Measurements from ENCODE around the gene LCE1F.

LCE1F gene, protein sequence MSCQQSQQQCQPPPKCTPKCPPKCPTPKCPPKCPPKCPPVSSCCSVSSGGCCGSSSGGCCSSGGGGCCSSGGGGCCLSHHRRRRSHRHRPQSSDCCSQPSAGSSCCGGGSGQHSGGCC

DNA sequence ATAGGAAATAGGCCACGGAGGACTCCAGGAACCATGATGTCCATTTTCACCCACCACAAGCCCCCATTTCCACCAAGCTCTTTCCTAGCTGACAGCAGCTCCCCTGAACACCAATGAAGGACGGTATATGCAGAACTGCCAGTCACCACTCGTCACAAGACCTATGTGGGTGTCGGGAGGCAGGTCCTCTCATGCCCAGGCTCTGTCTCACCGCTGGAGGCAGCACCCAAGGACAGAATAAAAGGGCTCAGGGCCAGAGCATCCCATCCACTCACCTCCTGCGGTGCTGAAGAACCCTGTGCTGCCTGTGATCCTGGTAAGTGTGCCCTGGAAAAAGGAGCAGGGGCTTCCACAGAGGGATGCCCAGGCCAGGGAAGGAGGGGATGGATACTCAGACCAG, at the start of gene LCE1F:
Gene LCE1F, plus strand, starts transcription at position 266 of the 400 bp plus-strand sequence. CDS start 1,232 bp downstream, outside the sequence.
- DNase-seq = no peak

DNA sequence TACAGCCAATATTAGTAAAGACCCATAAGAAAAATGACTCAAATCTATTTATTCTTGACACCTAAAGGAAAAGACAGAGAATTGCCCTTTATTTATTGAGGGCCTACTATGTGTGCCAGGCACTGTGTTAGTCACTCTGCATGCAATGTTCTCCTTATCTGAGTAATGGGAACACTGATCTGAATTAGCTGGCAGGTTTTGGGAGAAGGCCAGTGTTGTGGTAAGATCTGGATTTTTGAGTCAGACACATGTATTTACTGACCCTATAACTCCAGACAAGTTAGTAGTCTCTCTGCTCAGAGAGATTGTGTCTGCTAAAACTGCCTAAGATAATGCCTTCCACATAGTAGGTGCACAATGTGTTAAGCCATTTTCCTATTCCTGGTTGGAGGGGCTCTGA, 49.7 kb upstream of the LCE1F start:
- no peak for DNase-seq

DNA sequence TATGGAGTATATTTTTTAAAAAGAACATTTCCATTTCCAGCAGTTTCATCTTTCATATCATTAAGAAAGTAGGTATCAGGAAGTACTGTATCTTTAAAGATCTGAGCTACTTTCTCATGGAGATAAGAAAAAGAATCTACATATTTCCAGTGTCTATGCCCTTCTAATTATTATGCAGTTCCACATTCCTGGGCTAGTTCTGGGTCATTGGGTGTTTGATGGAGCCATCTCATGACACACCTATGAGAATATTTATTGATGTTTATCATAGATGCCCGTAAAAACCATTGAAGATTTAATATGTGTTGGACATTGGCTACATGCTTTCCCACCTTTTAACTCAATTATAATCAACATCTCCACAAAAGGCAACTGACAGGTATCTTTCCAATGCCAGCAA, 46.0 kb upstream of the LCE1F start:
- DNase-seq = no peak

DNA sequence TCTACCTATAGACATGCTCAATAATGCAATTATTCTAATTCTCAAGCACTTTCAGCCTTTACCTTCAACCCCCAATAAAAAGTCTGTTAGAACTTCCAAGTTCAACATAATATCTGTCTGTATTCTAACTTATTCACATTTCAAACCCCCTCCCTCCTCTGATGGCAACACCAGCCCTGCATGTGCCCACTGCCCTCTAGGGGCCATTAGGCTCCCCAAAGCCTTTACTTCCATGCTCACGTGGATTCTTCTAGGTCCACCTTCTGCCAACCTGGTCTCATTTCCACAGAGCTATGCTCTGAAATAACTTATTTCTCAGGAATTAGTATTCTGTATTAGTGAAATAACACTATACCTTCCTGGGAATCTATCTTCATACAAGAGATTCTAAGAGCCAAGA, 39.3 kb upstream of the LCE1F start:
- DNase-seq = no peak

DNA sequence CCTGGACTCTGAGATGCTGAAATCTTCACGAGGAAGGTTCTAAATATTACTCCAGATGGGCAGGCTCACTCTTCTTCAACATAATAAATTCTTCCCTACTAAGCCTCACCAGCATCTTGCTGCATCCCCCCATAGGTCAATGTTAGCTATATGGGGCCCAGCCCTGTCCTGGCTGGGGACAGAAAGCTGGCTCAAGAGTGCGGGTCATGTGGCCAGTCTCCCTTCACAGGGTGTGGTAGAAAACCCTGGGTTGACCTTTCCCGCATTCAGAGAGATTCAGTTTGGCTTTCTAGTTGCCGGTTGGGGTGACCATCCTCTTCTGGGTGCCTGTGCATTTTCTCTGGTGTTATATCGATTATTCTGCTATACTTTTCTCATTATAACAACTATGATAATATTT, 36.9 kb upstream of the LCE1F start:
- DNase-seq = no peak

DNA sequence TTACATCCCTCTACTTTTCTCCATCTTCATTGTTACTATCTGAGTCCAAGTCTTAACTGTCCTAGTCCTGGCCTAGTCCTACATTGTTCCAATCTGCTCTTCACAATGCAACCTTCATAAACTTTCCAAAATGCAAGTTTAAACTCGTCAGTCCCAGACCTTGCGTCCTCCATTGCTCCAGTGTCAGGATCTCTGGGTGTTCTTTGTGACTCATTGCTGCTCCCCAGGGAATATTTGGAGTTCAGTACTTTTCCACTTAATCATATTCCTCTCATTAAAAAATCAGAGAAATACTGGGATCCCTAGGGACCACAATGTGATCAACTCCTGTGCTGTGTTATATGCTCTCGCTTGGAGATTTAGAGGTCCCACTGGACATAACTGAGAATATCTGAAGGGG, 35.1 kb upstream of the LCE1F start:
- DNase-seq = no peak

DNA sequence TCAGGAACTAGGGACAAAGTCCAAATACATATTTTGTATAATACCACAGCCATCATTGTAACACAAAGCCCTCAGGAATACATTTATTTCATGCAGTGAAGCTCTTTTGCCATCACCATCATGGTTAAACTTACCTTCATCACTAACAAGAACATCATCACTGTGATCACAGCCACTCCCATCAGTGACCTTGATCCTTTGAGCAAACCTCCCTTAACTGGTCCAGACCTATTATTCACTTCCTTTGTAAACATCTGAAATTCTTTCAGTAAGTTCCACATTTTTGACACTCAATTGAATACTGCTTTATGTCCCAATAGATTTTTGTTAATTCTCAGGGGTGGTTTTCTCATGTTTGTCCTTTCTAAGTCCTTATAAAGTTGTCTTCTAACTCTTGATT, 33.3 kb upstream of the LCE1F start:
- DNase-seq = no peak

DNA sequence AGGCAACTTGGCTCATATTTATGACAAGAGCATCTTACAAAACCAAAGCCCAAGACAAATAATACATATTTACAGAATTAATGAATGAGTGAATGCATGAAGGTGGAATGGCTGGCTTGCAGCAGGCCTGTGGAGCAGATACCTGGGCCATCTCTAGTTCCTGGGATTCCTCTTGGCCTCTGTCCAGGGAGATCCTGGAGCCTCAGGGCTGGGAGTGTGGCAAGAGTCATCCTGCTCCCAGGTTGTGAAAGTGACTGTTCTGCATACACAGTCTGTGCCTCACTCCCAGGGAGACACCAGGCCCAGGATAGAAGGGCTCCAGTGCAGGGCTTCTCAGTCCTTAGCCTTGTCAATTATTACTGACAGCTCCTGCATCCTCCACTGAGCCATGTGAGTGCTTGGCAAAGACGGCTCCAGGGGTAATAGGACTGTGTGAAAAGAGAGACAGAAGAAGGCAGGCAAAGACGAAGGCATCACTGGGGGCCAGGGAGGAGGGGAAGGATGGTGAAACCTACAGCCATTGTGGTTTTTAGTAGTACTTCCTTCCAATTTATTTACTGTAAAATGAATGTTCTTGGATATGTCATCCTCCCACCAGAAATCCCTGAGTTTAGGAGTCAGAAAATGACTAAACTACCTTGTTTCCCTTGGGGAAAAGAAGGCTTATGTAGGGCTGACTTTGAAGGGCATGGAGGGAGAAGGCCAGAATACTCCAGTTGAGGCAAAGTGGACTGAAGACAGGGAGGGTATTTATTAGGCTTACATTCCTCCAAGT, 31.4 kb upstream of the LCE1F start:
- no peak for DNase-seq

DNA sequence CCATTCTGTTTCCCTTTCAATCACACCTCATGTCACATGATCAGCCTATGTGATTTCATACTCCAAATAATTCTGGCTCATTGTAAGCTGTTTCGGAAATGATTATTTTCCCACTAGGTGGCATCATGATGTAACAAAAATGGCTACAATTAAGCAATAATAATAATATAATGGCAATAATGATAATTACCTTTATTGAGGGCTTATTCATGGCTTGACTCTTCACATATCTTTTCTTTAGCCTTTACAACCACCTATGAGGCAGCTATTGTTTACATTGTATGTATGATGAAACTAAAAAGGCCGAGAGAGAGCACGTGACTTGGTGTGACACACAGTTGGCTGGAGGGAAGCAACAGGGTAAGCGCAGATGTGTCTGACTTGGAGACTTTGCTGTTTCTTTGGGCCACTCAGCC, 29.6 kb upstream of the LCE1F start:
- no peak for DNase-seq

DNA sequence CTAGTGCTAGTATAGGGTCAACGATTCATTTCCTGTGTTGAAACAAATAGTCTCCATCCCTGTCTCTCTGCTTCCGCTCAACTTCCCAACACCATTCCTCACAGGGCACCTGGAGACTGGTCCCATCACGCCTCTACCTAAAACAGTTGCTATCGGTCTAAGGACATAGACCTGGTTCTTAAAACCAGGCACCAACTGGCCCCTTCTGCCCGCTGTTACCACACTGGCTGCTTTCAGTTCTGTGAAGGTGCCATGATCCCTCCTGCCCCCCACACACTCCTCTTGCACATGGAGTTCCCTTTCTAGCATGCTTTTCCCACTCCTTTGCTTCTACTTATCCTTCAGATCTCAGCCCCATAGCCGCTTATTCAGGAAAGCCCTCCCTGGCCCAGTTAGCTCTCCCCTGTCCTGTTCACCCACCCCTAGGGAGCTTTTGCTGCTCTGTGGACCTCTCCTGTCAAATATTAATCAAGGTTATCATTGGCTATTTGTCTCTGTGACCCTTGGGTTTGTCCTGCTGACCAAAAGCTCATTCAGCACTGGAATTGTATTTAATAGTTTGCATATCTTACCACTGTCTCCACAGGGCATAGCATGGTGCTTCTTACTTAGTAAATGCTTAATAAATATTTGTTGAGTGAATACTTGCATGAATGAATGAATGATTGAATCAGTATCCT, 29.0 kb upstream of the LCE1F start:
- no peak for DNase-seq

DNA sequence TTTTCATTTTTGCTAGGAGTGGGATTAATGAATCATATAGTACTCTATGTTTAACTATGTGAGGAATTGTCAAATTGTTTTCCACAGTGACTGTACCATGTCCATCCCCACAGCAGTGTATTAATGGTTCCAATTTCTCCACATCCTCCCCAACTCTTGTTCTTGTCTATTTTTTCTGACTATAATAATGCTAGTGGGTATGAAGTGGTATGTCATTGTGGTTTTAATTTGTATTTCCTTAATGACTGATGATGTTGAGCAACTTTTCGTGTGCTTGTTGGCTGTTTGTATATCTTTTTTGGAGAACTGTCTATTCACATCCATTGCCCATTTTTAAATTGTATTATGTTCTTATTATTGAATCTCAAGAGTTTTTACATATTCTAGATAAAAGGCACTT, 27.1 kb upstream of the LCE1F start:
- DNase-seq = no peak

DNA sequence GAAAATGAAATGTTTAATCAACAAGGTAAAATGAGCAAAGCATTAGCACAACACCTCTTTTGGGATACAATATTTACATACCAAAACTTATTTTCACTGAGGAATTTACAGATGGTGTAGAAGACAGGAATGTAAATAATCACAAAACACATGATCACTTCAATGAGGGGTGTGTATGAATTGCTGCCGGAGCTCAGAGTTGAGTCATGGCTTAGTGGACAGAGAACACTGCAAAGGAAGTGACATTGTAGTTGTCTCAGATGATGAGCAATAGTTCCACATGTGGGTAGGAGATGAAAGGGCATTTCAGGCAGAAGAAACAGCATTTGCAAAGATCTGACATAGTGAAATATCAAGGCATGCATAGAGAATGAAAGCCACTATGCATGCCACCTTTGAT, 22.7 kb upstream of the LCE1F start:
- no peak for DNase-seq

DNA sequence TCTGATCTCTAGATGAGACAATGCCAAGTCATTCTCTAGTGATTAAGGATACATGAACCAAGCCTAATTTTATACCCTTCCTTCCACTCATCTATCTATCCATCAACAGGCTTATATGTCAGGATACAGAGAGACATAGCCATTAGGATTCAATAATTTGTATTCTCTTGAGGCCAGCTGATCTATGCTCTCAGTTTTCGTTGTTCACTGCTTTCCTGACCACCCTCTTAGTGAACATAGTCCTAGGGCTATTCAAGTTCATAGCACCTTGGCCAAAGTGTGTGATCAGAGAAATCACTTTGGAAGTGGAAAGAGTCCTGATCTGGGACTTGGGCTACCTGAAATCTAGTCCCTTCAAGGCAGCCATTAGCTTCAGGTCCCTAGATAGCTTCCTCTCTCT, 21.4 kb upstream of the LCE1F start:
- DNase-seq = no peak

DNA sequence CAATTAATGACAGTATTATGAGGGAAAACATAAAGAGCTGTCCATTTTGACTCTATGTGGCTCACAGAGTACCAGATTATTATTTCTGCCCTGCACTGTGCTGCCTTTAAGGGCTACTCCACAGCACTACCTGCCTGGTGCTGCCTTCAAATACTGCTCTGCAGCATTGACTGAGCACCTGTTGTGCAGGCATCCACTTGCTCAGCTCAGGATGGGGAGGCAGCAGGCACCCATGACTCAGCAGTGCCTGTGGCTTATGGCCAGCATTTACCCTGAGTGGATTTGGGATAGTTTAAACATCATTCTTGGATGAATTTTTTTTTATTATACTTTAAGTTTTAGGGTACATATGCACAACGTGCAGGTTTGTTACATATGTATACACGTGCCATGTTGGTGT, 18.1 kb upstream of the LCE1F start:
- no peak for DNase-seq

DNA sequence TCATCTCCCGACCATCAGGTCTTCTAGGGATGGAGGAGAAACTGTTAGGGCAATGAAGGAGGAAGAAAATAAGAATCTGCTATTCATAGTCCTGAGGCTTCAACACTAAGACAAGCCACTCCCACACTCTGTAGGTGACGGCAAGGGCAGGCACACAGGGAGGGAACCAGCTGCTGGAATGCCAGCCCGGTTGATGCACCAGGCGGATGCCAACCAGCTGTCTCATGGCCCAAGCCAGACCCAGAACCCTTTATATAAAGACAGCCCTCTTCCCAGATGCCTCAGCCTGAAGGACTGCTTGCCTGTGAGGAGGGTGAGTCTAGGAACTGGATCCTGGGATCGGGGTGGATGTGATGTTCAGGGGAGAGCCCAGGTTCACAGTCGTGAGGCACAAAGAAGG, 17.2 kb upstream of the LCE1F start, which contains the start of gene KPRP:
Gene KPRP, plus strand, starts transcription at position 279 of the 400 bp plus-strand sequence. CDS start 1,564 bp downstream, outside the sequence.
- no peak for DNase-seq

DNA sequence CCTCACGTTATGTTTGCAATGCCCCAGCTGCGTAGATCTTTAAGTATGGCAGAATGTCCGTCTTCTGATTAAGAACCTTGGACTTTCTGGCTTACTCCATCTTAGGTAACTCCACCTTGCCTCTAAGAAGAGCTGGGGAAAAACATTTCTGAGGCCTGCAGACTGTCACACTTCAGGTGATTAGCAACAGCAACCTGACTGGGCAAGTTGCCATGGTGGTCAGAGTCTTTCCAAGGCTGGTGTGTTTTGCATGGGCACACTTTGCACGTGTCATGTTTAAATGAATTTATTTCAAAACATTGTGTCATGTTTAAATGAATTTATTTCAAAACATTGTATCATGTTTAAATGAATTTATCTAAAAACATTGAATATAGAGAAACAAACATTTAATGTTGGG, 16.3 kb upstream of the LCE1F start:
- no peak for DNase-seq

DNA sequence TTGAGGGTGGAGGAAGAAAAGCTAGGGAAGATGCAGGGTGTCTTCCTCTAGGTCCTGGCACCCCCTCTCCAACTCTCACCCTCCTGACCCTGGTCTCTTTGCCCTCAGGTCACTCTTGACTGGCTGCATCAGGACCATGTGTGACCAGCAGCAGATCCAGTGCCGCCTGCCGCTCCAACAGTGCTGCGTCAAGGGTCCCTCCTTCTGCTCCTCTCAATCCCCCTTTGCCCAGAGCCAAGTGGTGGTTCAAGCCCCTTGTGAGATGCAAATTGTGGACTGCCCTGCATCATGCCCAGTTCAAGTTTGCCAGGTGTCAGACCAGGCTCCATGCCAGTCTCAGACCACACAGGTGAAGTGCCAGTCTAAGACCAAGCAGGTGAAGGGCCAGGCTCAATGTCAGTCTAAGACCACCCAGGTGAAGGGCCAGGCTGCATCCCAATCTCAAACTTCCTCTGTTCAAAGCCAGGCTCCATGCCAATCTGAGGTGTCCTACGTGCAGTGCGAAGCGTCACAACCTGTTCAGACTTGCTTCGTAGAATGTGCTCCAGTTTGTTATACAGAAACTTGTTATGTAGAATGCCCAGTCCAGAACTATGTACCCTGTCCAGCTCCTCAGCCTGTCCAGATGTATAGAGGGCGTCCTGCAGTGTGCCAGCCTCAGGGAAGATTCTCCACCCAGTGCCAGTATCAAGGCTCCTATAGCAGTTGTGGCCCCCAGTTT, 15.3 kb upstream of the LCE1F start:
- no peak for DNase-seq

DNA sequence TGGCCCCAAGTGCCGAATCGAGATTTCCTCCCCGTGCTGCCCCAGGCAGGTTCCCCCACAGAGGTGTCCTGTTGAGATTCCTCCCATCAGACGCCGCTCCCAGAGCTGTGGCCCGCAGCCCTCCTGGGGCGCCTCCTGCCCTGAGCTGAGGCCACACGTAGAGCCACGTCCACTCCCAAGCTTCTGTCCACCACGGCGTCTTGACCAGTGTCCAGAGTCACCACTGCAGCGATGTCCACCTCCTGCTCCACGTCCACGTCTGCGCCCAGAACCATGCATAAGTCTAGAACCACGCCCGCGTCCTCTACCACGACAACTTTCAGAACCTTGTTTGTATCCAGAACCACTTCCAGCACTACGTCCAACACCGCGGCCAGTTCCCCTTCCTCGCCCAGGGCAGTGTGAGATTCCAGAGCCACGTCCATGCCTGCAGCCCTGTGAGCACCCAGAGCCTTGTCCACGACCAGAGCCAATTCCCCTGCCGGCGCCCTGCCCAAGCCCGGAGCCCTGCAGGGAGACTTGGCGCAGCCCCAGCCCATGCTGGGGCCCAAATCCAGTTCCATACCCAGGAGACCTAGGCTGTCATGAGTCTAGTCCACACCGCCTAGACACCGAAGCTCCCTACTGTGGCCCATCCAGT, 14.3 kb upstream of the LCE1F start:
- no peak for DNase-seq

DNA sequence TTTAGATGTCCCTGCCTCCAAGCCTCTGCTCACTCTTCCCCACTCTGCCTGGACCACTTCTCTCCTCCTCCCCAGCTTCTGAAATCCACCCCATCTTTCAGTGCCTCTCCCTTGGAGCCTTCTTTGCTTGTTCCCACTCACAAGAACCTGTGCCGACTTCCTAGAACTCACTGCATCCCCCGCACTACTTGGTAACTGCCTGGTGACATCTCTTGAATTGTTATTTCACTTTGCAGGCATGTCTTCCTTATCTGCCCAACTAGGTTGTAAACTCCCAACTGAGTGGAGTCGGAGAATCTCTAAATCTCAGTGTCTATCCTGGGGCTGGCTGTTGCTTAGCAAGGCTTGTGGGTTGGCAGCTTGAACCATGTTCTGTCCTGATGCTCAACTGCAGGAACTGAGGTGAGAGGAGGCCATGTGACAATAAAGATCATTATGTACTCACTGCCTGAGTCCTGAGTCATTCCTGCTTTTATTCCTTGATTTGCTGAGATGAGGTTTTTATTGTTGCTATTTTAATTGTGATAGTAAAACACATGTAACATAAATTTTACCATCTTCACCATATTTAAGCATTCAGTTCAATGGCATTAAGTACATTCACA, 13.2 kb upstream of the LCE1F start:
- DNase-seq = no peak

DNA sequence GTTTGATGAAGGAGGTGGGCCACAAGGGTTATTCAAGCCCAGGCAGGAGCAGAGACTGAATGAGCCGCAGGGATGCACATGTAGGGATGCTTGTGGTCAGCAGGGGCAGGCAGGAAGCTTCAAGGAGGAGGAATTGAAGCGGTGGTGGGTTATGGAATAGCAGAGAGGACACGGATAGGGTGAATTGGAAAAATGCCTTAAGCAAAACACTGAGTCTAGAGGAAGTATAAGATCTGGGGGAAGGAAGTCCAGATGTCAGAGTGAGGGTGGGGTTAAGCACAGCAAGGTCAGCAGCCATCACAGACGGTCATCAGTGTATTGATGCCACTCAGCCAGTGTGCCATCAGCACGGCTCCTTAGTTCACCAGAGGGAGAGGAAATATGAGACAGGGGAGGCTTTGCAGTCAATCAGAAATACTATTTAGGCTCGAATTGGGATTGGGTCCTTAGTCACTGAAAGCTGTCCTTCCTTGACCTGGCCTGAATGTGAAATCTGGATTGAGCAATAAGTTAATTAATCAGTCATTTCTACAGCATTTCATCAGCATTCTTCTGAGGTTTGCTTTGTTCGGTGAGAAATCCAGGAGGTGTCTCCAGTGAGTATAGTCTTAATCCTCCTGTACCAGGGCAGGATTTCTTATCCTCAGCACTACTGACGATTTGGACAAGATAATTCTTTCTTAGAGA, 6.0 kb upstream of the LCE1F start:
- DNase-seq = no peak

DNA sequence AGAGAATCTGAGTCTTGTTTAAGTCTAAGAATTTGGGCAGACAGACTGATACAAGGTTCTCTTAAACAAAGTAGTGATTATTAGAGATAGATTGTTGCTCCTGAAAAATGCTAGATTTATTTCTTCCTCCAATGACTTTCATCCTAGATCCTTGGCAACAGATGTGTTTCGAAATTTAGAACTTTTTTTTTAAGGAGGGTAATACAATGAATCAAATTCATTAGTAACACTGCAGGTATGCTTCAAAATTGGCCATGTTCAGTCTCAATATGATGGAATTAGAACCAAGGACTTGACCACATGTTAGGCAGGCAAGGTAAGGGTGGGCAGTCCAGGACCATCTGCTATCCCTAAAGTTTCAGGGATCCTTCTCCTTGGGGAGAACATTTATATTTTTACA, 4.5 kb upstream of the LCE1F start:
- no peak for DNase-seq

DNA sequence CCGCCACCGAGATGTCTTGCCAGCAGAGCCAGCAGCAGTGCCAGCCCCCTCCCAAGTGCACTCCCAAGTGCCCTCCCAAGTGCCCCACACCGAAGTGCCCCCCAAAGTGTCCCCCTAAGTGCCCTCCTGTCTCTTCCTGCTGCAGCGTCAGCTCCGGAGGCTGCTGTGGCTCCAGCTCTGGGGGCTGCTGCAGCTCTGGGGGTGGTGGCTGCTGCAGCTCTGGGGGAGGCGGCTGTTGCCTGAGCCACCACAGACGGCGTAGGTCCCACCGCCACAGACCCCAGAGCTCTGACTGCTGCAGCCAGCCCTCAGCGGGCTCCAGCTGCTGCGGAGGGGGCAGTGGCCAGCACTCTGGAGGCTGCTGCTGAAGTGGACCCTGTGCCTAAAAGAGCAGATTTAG, 1.4 kb downstream of the LCE1F start:
- DNase-seq = no peak
